ENCODE results near the gene SETBP1.

Gene SETBP1

GRCh38 chr18:44704135-44704789 is 23.6 kb downstream of the SETBP1 start:
- H3K9me3 ChIP-seq (ENCODE audit: control insufficient read depth, low read length) = no peaks in the 10 kb centered on the region
- no peak overlapping the region for H3K4me3 ChIP-seq (ENCODE audit: extremely low read depth, insufficient read depth, low read length, poor library complexity, severe bottlenecking)
- 100% methylated on average over 1 of the region's 1 CpG; no CpG with 5 or more reads in 1 of the 2 experiments for WGBS, 2 experiments (ENCODE audit: insufficient coverage in 2 of 2)
- peaks cover 20% of the 10 kb centered on the region for H3K4me1 ChIP-seq (ENCODE audit: control insufficient read depth, insufficient read depth, low read length, poor library complexity, severe bottlenecking)
- no peak overlapping the region for H3K27ac ChIP-seq (ENCODE audit: low read depth, low read length, severe bottlenecking)
- peaks cover 31% of the 10 kb centered on the region for H3K36me3 ChIP-seq (ENCODE audit: control insufficient read depth, insufficient read depth, low read length)

GRCh38 chr18:44705075-44705675 is 24.5 kb downstream of the SETBP1 start:
- peaks cover 31% of the 10 kb centered on the region for H3K36me3 ChIP-seq (ENCODE audit: control insufficient read depth, insufficient read depth, low read length)
- H3K4me1 ChIP-seq (ENCODE audit: control insufficient read depth, insufficient read depth, low read length, poor library complexity, severe bottlenecking) = peaks cover 24% of the 10 kb centered on the region
- no peaks in the 10 kb centered on the region for H3K9me3 ChIP-seq (ENCODE audit: control insufficient read depth, low read length)
- H3K27ac ChIP-seq (ENCODE audit: low read depth, low read length, severe bottlenecking) = no peak overlapping the region
- no peak overlapping the region for H3K4me3 ChIP-seq (ENCODE audit: extremely low read depth, insufficient read depth, low read length, poor library complexity, severe bottlenecking)
- WGBS, 2 experiments (ENCODE audit: insufficient coverage in 2 of 2) = 100% methylated on average over 1 to 2 of the region's 2 CpGs

- no peak overlapping the region for H3K4me3 ChIP-seq (ENCODE audit: extremely low read depth, insufficient read depth, low read length, poor library complexity, severe bottlenecking)
- peaks cover 31% of the 10 kb centered on the region for H3K36me3 ChIP-seq (ENCODE audit: control insufficient read depth, insufficient read depth, low read length)
- no peaks in the 10 kb centered on the region for H3K9me3 ChIP-seq (ENCODE audit: control insufficient read depth, low read length)
- H3K4me1 ChIP-seq (ENCODE audit: control insufficient read depth, insufficient read depth, low read length, poor library complexity, severe bottlenecking) = peaks cover 19% of the 10 kb centered on the region
- 92 to 95% methylated on average over 3 to 4 of the region's 9 CpGs for WGBS, 2 experiments (ENCODE audit: insufficient coverage in 2 of 2)
- no peak overlapping the region for H3K27ac ChIP-seq (ENCODE audit: low read depth, low read length, severe bottlenecking)
These were observed 27.9 kb downstream of the SETBP1 start for GRCh38 chr18:44708451-44709083.

- Histone ChIP-seq H3K27ac (ENCODE audit: low read depth, low read length, severe bottlenecking) (peak overlapping the region; percentile 37), H3K36me3 (ENCODE audit: control insufficient read depth, insufficient read depth, low read length) (peaks cover 29% of the 10 kb centered on the region), H3K4me1 (ENCODE audit: control insufficient read depth, insufficient read depth, low read length, poor library complexity, severe bottlenecking) (peaks cover 20% of the 10 kb centered on the region), H3K9me3 (ENCODE audit: control insufficient read depth, low read length) (no peaks in the 10 kb centered on the region), H3K4me3 (ENCODE audit: extremely low read depth, insufficient read depth, low read length, poor library complexity, severe bottlenecking) (no peak overlapping the region)
- whole genome bisulfite sequencing, 2 experiments (ENCODE audit: insufficient coverage in 2 of 2) = 67 to 86% methylated on average over 7 of the region's 9 CpGs
These were observed 28.8 kb downstream of the SETBP1 start for GRCh38 chr18:44709307-44710126.

GRCh38 chr18:44710931-44711330 is 30.2 kb downstream of the SETBP1 start:
- Histone ChIP-seq H3K36me3 (ENCODE audit: control insufficient read depth, insufficient read depth, low read length) (peaks cover 29% of the 10 kb centered on the region), H3K4me3 (ENCODE audit: extremely low read depth, insufficient read depth, low read length, poor library complexity, severe bottlenecking) (no peak overlapping the region), H3K27ac (ENCODE audit: low read depth, low read length, severe bottlenecking) (no peak overlapping the region), H3K9me3 (ENCODE audit: control insufficient read depth, low read length) (no peaks in the 10 kb centered on the region), H3K4me1 (ENCODE audit: control insufficient read depth, insufficient read depth, low read length, poor library complexity, severe bottlenecking) (peaks cover 33% of the 10 kb centered on the region)
- WGBS, 2 experiments (ENCODE audit: insufficient coverage in 2 of 2) = 95 to 100% methylated on average over 3 to 8 of the region's 8 CpGs

GRCh38 chr18:44712025-44712424 is 31.3 kb downstream of the SETBP1 start:
- WGBS, 2 experiments (ENCODE audit: insufficient coverage in 2 of 2) = no CpG with 5 or more reads among the region's 2 CpGs
- Histone ChIP-seq H3K36me3 (ENCODE audit: control insufficient read depth, insufficient read depth, low read length) (peaks cover 35% of the 10 kb centered on the region), H3K4me1 (ENCODE audit: control insufficient read depth, insufficient read depth, low read length, poor library complexity, severe bottlenecking) (peaks cover 38% of the 10 kb centered on the region), H3K9me3 (ENCODE audit: control insufficient read depth, low read length) (no peaks in the 10 kb centered on the region), H3K4me3 (ENCODE audit: extremely low read depth, insufficient read depth, low read length, poor library complexity, severe bottlenecking) (no peak overlapping the region), H3K27ac (ENCODE audit: low read depth, low read length, severe bottlenecking) (no peak overlapping the region)

- H3K27ac ChIP-seq (ENCODE audit: low read depth, low read length, severe bottlenecking) = no peak overlapping the region
- peaks cover 26% of the 10 kb centered on the region for H3K36me3 ChIP-seq (ENCODE audit: control insufficient read depth, insufficient read depth, low read length)
- WGBS, 2 experiments (ENCODE audit: insufficient coverage in 2 of 2) = 89 to 98% methylated on average over 3 of the region's 3 CpGs
- peaks cover 38% of the 10 kb centered on the region for H3K4me1 ChIP-seq (ENCODE audit: control insufficient read depth, insufficient read depth, low read length, poor library complexity, severe bottlenecking)
- no peak overlapping the region for H3K4me3 ChIP-seq (ENCODE audit: extremely low read depth, insufficient read depth, low read length, poor library complexity, severe bottlenecking)
- no peaks in the 10 kb centered on the region for H3K9me3 ChIP-seq (ENCODE audit: control insufficient read depth, low read length)
These were observed 32.7 kb downstream of the SETBP1 start for GRCh38 chr18:44713435-44713834.

- peaks cover 34% of the 10 kb centered on the region for H3K4me1 ChIP-seq (ENCODE audit: control insufficient read depth, insufficient read depth, low read length, poor library complexity, severe bottlenecking)
- peaks cover 26% of the 10 kb centered on the region for H3K36me3 ChIP-seq (ENCODE audit: control insufficient read depth, insufficient read depth, low read length)
- no peak overlapping the region for H3K4me3 ChIP-seq (ENCODE audit: extremely low read depth, insufficient read depth, low read length, poor library complexity, severe bottlenecking)
- WGBS, 2 experiments (ENCODE audit: insufficient coverage in 2 of 2) = 80 to 93% methylated on average over 1 to 5 of the region's 9 CpGs
- H3K9me3 ChIP-seq (ENCODE audit: control insufficient read depth, low read length) = no peaks in the 10 kb centered on the region
- H3K27ac ChIP-seq (ENCODE audit: low read depth, low read length, severe bottlenecking) = no peak overlapping the region
These were observed 33.7 kb downstream of the SETBP1 start for GRCh38 chr18:44714376-44714775.

- no peak overlapping the region for H3K4me3 ChIP-seq (ENCODE audit: extremely low read depth, insufficient read depth, low read length, poor library complexity, severe bottlenecking)
- WGBS, 2 experiments (ENCODE audit: insufficient coverage in 2 of 2) = 83 to 88% methylated on average over 7 of the region's 7 CpGs
These were observed 34.6 kb downstream of the SETBP1 start for GRCh38 chr18:44715245-44715644.

GRCh38 chr18:44715842-44716241 is 35.2 kb downstream of the SETBP1 start:
- Histone ChIP-seq H3K9me3 (ENCODE audit: control insufficient read depth, low read length) (no peaks in the 10 kb centered on the region), H3K27ac (ENCODE audit: low read depth, low read length, severe bottlenecking) (peak overlapping the region; percentile 74), H3K36me3 (ENCODE audit: control insufficient read depth, insufficient read depth, low read length) (peaks cover 24% of the 10 kb centered on the region), H3K4me3 (ENCODE audit: extremely low read depth, insufficient read depth, low read length, poor library complexity, severe bottlenecking) (no peak overlapping the region), H3K4me1 (ENCODE audit: control insufficient read depth, insufficient read depth, low read length, poor library complexity, severe bottlenecking) (peaks cover 25% of the 10 kb centered on the region)
- 52 to 88% methylated on average over 3 of the region's 6 CpGs for WGBS, 2 experiments (ENCODE audit: insufficient coverage in 2 of 2)

More at GRCh38 chr18:44715245-44715644, 34.6 kb downstream of the SETBP1 start:
- no peaks in the 10 kb centered on the region for H3K9me3 ChIP-seq (ENCODE audit: control insufficient read depth, low read length)
- peaks cover 25% of the 10 kb centered on the region for H3K4me1 ChIP-seq (ENCODE audit: control insufficient read depth, insufficient read depth, low read length, poor library complexity, severe bottlenecking)
- peak overlapping the region; percentile 74 for H3K27ac ChIP-seq (ENCODE audit: low read depth, low read length, severe bottlenecking)
- H3K36me3 ChIP-seq (ENCODE audit: control insufficient read depth, insufficient read depth, low read length) = peaks cover 26% of the 10 kb centered on the region

Data from mesodermal cell (in vitro differentiated cells).